Liver (tissue), 9 donors: Measurements from ENCODE around the gene RHOD. TPM values are rescaled to one million over a fixed set of nuclear protein-coding genes. Genes with fewer than 3 reads are reported as not detected.

Experiments
- DNase-seq: peaks from one replicate; pipeline ENCODE4 v3.0.0-alpha.2; 2017; ENCODE audit warnings: low spot score
- H3K27ac ChIP-seq, 2 donors: one replicate each; pipeline ENCODE4 v1.7.0; 2013; ENCODE audit warnings: inconsistent platforms in 2 of 2, low read length in 2 of 2, control low read depth in 1 of 2, low read depth in 1 of 2, mild to moderate bottlenecking in 1 of 2
- H3K27me3 ChIP-seq, 4 donors: one replicate each; pipeline versions ENCODE4 v1.6.1 to v1.7.0; 2013; ENCODE audit warnings: low read length in 3 of 4, inconsistent platforms in 1 of 4, mild to moderate bottlenecking in 1 of 4, moderate library complexity in 1 of 4; ENCODE audit not compliant: control insufficient read depth in 4 of 4, insufficient read depth in 4 of 4
- H3K36me3 ChIP-seq, 4 donors: one replicate each; pipeline versions ENCODE4 v1.6.1 to v1.7.0; 2013; ENCODE audit warnings: low read length in 3 of 4, mild to moderate bottlenecking in 3 of 4, low read depth in 1 of 4, moderate library complexity in 1 of 4; ENCODE audit not compliant: control insufficient read depth in 4 of 4, insufficient read depth in 3 of 4
- H3K4me1 ChIP-seq, 4 donors: one replicate each; pipeline versions ENCODE4 v1.6.1 to v1.7.0; 2013; ENCODE audit warnings: low read length in 3 of 4, mild to moderate bottlenecking in 3 of 4, moderate library complexity in 1 of 4; ENCODE audit not compliant: control insufficient read depth in 4 of 4, insufficient read depth in 4 of 4
- H3K4me3 ChIP-seq, 3 donors: one replicate each; pipeline versions ENCODE4 v1.6.1 to v1.7.0; 2013; ENCODE audit warnings: low read length in 3 of 3, control low read depth in 1 of 3, low read depth in 1 of 3, mild to moderate bottlenecking in 1 of 3
- H3K9ac ChIP-seq, 2 donors: one replicate each; pipeline ENCODE4 v1.7.0; 2013; ENCODE audit warnings: low read length in 2 of 2, mild to moderate bottlenecking in 2 of 2, moderate library complexity in 2 of 2, control low read depth in 1 of 2, low read depth in 1 of 2
- H3K9me3 ChIP-seq, 4 donors: one replicate each; pipeline versions ENCODE4 v1.6.1 to v1.7.0; 2013; ENCODE audit warnings: low read length in 3 of 4; ENCODE audit not compliant: control insufficient read depth in 4 of 4
- ATF3 ChIP-seq: IDR thresholded peaks from 2 replicates; pipeline ENCODE4 v1.6.1; 2016; ENCODE audit warnings: antibody characterized with exemption
- CTCF ChIP-seq: fragments of 150-350 bp; IDR thresholded peaks from 2 replicates; pipeline ENCODE4 v1.5.1; 2017; ENCODE audit warnings: improper control_type of control experiment, low read depth, low read length; ENCODE audit not compliant: missing input control
- EGR1 ChIP-seq, 2 donors: IDR thresholded peaks; 2 replicates each; pipeline ENCODE4 v1.6.1; 2016 to 2018; ENCODE audit warnings: antibody characterized with exemption in 2 of 2, low read depth in 2 of 2
- FOXA1 ChIP-seq: IDR thresholded peaks from 2 replicates; pipeline ENCODE4 v1.6.1; 2016; ENCODE audit warnings: antibody characterized with exemption
- FOXA2 ChIP-seq: IDR thresholded peaks from 2 replicates; pipeline ENCODE4 v1.6.1; 2016; ENCODE audit warnings: antibody characterized with exemption
- GABPA ChIP-seq, 2 donors: IDR thresholded peaks in 1 of 2; conservative IDR thresholded peaks in 1 of 2; 2 replicates each; pipeline ENCODE4 v1.6.1; 2016; ENCODE audit warnings: antibody characterized with exemption in 2 of 2, mild to moderate bottlenecking in 1 of 2, moderate library complexity in 1 of 2
- HNF4A ChIP-seq, 2 donors: conservative IDR thresholded peaks; 2 replicates each; pipeline ENCODE4 v1.6.1; 2016; ENCODE audit warnings: antibody characterized with exemption in 2 of 2, mild to moderate bottlenecking in 2 of 2
- HNF4G ChIP-seq: IDR thresholded peaks from 2 replicates; pipeline ENCODE4 v1.6.1; 2016; ENCODE audit warnings: antibody characterized with exemption
- JUND ChIP-seq, 2 donors: IDR thresholded peaks; 2 replicates each; pipeline ENCODE4 v1.6.1; 2016; ENCODE audit warnings: antibody characterized with exemption in 2 of 2
- MAX ChIP-seq: IDR thresholded peaks from 2 replicates; pipeline ENCODE4 v1.6.1; 2016; ENCODE audit warnings: antibody characterized with exemption
- NR2F2 ChIP-seq: IDR thresholded peaks from 2 replicates; pipeline ENCODE4 v1.6.1; 2016; ENCODE audit warnings: antibody characterized with exemption
- RAD21 ChIP-seq, 2 donors: IDR thresholded peaks; 2 replicates each; pipeline ENCODE4 v1.6.1; 2016; ENCODE audit warnings: antibody characterized with exemption in 2 of 2, mild to moderate bottlenecking in 2 of 2
- RXRA ChIP-seq, 2 donors: IDR thresholded peaks; 2 replicates each; pipeline ENCODE4 v1.6.1; 2017 to 2018; ENCODE audit warnings: antibody characterized with exemption in 2 of 2, mild to moderate bottlenecking in 1 of 2
- SP1 ChIP-seq: IDR thresholded peaks from 2 replicates; pipeline ENCODE4 v1.6.1; 2018; ENCODE audit warnings: antibody characterized with exemption, mild to moderate bottlenecking
- TAF1 ChIP-seq: conservative IDR thresholded peaks from 2 replicates; pipeline ENCODE4 v1.6.1; 2016; ENCODE audit warnings: antibody characterized with exemption, mild to moderate bottlenecking
- YY1 ChIP-seq: IDR thresholded peaks from 2 replicates; pipeline ENCODE4 v1.6.1; 2016; ENCODE audit warnings: antibody characterized with exemption, mild to moderate bottlenecking
- WGBS: extraction: QIAGEN DNeasy Blood & Tissue Kit; methylation state at CpG from one replicate; pipeline ENCODE4 v1.1.7; 2013; 5-methylcytosine and 5-hydroxymethylcytosine counted together
- polyA plus RNA-seq, 2 donors: library from polyadenylated mRNA; stranded (reverse) in 1 of 2; unstranded in 1 of 2; fragments of 200-250 nt in 1 of 2; fragments of >200 nt in 1 of 2; fragmentation: Nextera tagmentation in 1 of 2; extraction: Ambion mirVana in 1 of 2; gene quantifications; one replicate each; pipeline versions ENCODE4 v1.2.1 to v1.2.3, GENCODE V29; 2013 to 2015
- total RNA-seq, 2 donors: library from RNA; depleted of rRNA; stranded (reverse); fragments of >200 nt; gene quantifications; one replicate each; pipeline ENCODE4 v1.2.3, GENCODE V29; 2014
- TF ChIP-seq, protein P1 (sequence below): IDR thresholded peaks from 2 replicates; pipeline ENCODE4 v1.6.1; 2016; ENCODE audit warnings: antibody characterized with exemption
- TF ChIP-seq, protein P2 (sequence below): IDR thresholded peaks from 2 replicates; pipeline ENCODE4 v1.6.1; 2016; ENCODE audit warnings: antibody characterized with exemption, mild to moderate bottlenecking
- donor health status: healthy.
- donor health status: healthy.
- donor health status: healthy.
- donor health status: healthy.
- donor health status: healthy.

Gene RHOD
- total and polyA plus RNA-seq, 4 donors, result 7.8 to 50.7 (median 33.2) TPM

DNA sequence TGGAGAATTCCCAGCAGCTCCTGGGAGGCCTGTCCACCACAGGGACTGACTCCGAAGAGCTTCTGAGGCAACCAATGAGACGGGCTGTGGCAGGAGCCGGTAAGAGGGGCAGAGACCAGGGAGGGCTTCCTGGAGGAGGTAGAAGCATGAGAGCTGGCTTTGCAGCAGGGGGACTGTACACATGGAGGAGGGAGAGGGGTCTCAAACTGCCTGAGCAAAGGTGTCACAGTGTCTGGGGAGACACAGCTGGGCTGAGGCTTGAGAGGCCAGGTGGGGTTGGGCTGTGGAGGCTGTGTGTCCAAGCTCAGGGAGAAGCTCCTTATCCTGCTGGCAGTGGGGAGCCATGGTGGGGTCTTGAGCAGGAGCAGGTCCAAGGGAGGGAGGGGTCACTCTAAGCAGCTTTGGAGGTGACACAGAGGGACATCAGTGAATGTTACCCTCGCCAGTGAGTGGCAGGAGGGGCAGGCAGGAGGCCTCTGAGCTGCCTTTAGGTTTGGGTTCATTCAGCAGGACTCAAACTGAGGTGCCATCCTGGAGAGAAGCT is 4.6 kb upstream of the RHOD start:
- H3K9ac ChIP-seq, result no peak overlapping the region
- peaks cover 0 to 2% (median 0%) of the 10 kb centered on the region in 4 donors for H3K36me3 ChIP-seq
- no peak for DNase-seq
- H3K27ac ChIP-seq, result peak overlapping the region; percentile 90 to 93
- peaks cover 13 to 46% (median 37%) of the 10 kb centered on the region in 4 donors for H3K4me1 ChIP-seq
- H3K27me3 ChIP-seq, result no peaks in the 10 kb centered on the region
- WGBS, result 92% methylated on average over 4 of the region's 4 CpGs
- no peaks in the 10 kb centered on the region for H3K9me3 ChIP-seq
- TF ChIP-seq TAF1, result no peak
- no peak overlapping the region for H3K4me3 ChIP-seq

- peaks cover 13 to 50% (median 37%) of the 10 kb centered on the region in 4 donors for H3K4me1 ChIP-seq
- no peak for DNase-seq
- TF ChIP-seq HNF4A (conservative IDR thresholded peaks at IDR 0.05) (peak; percentile 74 to 82), ATF3 (no peak), SP1 (peak; percentile 54), HNF4G (peak; percentile 33), YY1 (peak; percentile 58), GABPA (IDR thresholded peaks at IDR 0.05 in 1 of 2, conservative IDR thresholded peaks at IDR 0.05 in 1 of 2) (no peak), MAX (no peak), EGR1 (IDR thresholded peaks at IDR 0.05; ENCODE audit: low read depth in 2 of 2) (peak in 1 of 2 donors; percentile 12), RXRA (IDR thresholded peaks at IDR 0.05) (peak; percentile 54 to 67), NR2F2 (peak; percentile 16), RAD21 (IDR thresholded peaks at IDR 0.05) (peak in 1 of 2 donors; percentile 53), FOXA2 (peak; percentile 30), JUND (IDR thresholded peaks at IDR 0.05) (peak in 1 of 2 donors; percentile 8), TAF1 (no peak), CTCF (no peak), FOXA1 (no peak)
- TF ChIP-seq, protein P1, sequence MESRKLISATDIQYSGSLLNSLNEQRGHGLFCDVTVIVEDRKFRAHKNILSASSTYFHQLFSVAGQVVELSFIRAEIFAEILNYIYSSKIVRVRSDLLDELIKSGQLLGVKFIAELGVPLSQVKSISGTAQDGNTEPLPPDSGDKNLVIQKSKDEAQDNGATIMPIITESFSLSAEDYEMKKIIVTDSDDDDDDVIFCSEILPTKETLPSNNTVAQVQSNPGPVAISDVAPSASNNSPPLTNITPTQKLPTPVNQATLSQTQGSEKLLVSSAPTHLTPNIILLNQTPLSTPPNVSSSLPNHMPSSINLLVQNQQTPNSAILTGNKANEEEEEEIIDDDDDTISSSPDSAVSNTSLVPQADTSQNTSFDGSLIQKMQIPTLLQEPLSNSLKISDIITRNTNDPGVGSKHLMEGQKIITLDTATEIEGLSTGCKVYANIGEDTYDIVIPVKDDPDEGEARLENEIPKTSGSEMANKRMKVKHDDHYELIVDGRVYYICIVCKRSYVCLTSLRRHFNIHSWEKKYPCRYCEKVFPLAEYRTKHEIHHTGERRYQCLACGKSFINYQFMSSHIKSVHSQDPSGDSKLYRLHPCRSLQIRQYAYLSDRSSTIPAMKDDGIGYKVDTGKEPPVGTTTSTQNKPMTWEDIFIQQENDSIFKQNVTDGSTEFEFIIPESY, result no peak
- TF ChIP-seq, protein P2, sequence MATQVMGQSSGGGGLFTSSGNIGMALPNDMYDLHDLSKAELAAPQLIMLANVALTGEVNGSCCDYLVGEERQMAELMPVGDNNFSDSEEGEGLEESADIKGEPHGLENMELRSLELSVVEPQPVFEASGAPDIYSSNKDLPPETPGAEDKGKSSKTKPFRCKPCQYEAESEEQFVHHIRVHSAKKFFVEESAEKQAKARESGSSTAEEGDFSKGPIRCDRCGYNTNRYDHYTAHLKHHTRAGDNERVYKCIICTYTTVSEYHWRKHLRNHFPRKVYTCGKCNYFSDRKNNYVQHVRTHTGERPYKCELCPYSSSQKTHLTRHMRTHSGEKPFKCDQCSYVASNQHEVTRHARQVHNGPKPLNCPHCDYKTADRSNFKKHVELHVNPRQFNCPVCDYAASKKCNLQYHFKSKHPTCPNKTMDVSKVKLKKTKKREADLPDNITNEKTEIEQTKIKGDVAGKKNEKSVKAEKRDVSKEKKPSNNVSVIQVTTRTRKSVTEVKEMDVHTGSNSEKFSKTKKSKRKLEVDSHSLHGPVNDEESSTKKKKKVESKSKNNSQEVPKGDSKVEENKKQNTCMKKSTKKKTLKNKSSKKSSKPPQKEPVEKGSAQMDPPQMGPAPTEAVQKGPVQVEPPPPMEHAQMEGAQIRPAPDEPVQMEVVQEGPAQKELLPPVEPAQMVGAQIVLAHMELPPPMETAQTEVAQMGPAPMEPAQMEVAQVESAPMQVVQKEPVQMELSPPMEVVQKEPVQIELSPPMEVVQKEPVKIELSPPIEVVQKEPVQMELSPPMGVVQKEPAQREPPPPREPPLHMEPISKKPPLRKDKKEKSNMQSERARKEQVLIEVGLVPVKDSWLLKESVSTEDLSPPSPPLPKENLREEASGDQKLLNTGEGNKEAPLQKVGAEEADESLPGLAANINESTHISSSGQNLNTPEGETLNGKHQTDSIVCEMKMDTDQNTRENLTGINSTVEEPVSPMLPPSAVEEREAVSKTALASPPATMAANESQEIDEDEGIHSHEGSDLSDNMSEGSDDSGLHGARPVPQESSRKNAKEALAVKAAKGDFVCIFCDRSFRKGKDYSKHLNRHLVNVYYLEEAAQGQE, result no peak
- H3K36me3 ChIP-seq, result peaks cover 0 to 2% (median 0%) of the 10 kb centered on the region in 4 donors
- H3K9me3 ChIP-seq, result no peaks in the 10 kb centered on the region
- peak overlapping the region; percentile 90 to 93 for H3K27ac ChIP-seq
- WGBS, result 44% methylated on average over 5 of the region's 5 CpGs
- no peaks in the 10 kb centered on the region for H3K27me3 ChIP-seq
- no peak overlapping the region for H3K4me3 ChIP-seq
- H3K9ac ChIP-seq, result no peak overlapping the region
These were observed 3.8 kb upstream of the RHOD start for GRCh38 chr11:67052891-67053290.
